HG03196 (cell line): ENCODE data around the gene CAPN9.
"Not testable (repeated sequence)": the region's sequence is repeated elsewhere in the genome, so short reads cannot be mapped to it uniquely, and the experiment has no call there.

ENCODE experiments used
- ATAC-seq: cut with Tn5 transposase; IDR thresholded peaks from one replicate; pipeline ENCODE4 v1.9.1; 2021; ENCODE audit not compliant: unreplicated experiment

CAPN9 gene

DNA sequence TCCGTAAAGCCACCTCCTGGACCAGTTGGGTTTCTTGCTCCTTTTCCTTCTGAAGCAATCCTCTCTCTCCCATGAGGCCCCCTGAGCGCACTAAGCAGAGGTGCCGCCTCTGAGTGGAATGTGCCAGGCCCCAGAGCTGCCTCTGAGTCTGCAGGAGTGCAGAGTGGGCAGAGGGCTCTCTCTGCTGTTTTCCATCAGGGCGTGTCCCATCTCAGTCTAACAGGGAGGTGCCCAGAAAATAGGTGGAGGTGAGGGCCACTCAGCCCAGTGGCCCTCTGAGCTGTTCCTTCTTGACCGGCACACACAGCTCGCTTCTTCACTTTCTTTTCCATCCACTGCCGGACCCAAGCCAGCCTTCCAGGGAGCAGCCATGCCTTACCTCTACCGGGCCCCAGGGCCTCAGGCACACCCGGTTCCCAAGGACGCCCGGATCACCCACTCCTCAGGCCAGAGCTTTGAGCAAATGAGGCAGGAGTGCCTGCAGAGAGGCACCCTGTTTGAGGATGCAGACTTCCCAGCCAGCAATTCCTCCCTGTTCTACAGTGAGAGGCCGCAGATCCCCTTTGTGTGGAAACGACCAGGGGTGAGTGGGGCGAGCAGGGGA is at the start of gene CAPN9:
Gene CAPN9 (plus strand): TSS at position 262 of the 604 bp plus-strand sequence. CDS start 109 bp downstream, at position 371.
- ATAC-seq: no peak

GRCh38 chr1:230698130-230698529 is 49.1 kb upstream of the CAPN9 start:
- ATAC-seq: no peak

DNA sequence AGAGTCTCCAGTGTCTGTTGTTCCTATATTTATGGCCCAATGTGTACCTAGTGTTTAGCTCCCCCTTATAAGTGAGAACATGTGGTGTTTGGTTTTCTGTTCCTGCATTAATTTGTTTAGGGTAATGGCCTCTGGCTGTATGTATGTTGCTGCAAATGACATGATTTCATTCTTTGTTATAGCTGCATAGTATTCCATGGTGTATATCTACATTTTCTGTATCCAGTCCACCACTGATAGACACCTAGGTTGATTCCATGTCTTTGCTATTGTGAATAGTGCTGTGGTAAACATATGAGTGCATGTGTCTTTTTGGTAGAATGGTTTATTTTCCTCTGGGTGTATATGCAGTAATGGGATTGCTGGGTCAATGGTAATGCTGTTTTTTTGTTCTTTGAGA is 48.2 kb upstream of the CAPN9 start:
- not testable (repeated sequence) for ATAC-seq

GRCh38 chr1:230699716-230700115 is 47.5 kb upstream of the CAPN9 start:
- ATAC-seq: no peak

DNA sequence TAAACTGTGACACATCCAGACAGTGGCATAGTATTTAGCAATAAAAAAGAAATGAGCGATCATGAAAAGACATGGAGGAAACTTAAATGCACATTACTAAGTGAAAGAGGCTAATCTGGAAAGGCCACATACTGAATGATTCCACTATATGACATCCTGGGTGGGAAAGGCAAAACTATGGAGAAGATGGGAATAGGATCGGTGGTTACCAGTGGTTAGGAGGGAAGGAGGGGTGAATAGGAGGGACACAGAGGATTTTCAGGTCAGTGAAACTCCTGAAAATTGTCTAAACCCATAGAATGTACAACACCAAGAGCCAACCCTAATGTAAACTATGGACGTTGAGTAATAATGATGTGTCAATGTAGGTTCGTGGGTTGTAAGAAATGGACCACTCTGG is 47.1 kb upstream of the CAPN9 start:
- no peak for ATAC-seq

GRCh38 chr1:230701434-230701833 is 45.8 kb upstream of the CAPN9 start:
- no peak for ATAC-seq

DNA sequence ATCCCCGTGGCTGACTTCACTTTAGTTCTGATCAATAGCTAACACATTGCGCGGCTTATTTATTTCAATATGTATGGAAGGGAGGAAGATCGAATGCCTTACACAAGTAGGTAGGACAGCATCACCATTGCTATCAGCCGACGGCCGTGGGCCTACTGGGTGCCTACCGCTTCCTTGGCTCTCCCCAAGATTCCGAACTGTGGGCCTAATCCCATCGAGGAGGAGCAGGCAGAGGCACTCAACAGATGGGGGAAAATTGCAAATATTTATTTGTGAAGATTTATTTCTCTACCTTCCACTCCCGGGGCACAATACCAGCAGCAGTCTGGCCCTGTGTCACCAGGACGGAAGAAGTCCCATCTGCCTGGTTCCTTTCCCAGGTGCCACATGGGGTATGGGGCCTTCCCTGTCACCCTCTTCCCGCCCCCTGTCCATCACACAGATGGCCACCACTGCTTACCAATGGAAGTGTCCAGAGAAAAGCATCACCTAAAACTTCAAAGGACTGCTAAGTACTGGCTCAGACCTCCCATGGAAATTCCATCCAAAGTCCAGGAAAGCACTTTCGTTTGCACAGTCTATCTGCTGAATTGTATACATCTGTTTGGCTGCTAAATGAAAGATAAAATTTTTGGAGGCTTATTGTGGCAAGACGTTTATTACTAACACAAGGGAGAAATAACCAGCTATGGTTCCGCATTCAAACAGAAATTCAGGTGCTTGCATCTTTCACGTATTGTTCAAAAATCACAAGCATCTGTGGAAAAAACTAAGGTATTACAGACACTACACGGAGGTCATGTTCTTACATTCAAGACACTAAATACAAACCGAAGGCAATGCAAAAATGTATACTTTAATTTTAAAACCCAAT is 45.1 kb upstream of the CAPN9 start:
- no peak for ATAC-seq

DNA sequence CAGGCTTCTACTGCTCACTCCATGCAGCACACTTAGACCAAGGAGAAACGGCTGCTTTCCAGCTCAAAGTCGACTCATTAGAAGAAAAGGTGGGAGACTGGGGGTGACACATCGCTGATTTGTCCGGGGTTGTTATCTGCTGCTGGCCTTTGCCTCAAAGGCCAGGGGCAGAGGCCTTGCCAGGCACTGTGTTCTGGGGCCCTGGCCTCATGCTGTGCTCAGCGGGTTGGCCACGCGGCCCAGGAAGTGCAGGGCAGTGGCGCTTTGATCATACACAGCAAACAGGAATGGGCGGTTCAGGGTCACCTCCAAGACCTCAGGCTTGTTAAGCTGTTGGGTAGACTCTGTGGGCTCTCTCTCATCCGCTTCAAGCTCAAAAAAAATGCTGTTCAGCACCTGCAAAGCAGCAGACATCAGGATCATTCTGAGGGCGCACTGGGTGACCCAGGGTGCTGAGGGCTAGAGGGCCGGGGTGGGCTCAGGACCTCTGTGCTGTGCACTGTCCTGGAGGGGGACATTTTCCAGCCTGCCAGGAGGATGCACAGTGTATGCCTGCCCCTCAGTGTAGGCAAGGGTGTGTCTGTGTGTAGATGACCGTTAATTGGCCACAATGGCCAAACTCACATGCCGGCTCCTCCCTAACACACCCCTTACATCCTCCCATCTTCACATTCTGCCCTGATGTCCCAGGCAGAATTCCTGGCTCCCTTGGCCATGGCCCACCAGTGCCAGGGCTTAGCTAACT is 44.1 kb upstream of the CAPN9 start:
- no peak for ATAC-seq

DNA sequence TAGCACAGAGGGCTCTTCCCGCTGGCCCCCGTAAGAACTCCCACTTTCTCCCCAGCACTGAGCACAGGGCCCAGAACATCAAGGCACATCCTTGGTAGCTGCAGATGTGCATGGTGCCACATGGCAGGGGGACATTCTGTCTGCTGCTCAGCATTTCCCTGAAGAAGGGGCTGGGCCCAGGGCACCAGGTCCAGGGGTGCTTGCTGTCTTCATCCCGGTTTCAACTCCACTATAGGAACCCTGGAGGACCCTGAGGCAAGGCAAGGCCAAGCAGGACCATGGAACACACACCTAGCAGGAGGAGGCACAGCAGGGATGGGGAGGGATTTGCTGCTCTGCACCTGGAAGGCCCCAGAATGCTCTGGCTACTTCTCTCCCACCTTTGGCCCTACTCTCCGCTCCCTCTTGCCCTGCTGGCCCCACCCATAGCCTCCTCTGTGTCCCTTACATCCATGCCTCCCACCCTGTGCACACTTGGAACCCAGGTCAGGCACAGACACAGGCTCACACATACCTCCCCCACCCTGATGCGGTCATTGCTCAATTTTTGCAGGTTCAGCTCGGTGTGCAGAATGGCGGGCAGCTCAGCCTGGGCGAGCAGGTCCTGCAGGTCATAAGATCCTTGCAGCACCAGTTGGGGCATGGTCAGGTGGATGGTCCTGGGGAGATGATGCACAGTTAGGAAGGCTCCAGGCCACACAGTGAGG is 43.4 kb upstream of the CAPN9 start:
- no peak for ATAC-seq

- no peak for ATAC-seq
Observed at GRCh38 chr1:230704830-230705229, 42.4 kb upstream of the CAPN9 start.

- ATAC-seq: no peak
Observed at GRCh38 chr1:230705289-230706019, 41.7 kb upstream of the CAPN9 start.

- no peak for ATAC-seq
Observed at GRCh38 chr1:230706020-230706699, 41.0 kb upstream of the CAPN9 start.

DNA sequence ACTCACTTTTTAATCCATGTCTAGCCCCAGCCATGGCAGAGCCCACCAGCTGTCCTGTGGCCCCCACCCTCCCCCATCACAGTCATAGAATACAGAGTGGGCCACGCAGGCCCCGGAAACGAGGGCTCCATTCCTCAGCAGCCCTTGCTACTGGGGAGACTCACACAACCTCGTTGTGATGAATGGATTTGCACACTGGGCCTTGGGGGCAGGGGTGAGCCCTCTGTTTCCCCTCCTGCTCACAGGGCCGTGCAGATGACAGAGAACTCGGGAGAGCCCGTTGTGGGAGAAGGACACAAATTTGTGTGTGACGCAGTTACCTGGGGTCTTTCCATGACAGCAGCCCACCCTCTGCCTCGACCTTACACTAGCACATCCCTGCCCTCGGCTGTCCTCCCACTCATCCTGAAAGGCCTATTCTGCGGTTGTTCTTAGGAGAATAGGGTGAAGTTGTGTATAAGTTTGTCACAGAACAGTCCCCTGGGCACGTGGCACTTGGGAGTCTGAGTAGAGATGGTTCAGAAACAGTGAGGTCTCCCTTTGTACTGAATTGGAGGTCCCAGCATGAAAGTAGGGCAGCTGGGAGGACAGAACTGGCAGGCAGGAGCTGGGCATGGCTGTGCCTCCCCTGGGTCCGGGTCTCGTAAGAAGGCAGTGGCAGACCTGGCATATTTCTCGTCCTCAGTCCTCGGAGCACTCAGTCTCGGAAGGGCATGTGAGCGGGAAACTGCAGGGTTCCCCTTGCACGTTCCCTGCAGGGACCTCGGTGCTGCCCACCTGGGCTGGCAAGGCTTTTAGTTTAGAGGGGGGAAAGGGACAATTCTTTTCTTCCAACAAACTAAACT is 40.1 kb upstream of the CAPN9 start:
- no peak for ATAC-seq

DNA sequence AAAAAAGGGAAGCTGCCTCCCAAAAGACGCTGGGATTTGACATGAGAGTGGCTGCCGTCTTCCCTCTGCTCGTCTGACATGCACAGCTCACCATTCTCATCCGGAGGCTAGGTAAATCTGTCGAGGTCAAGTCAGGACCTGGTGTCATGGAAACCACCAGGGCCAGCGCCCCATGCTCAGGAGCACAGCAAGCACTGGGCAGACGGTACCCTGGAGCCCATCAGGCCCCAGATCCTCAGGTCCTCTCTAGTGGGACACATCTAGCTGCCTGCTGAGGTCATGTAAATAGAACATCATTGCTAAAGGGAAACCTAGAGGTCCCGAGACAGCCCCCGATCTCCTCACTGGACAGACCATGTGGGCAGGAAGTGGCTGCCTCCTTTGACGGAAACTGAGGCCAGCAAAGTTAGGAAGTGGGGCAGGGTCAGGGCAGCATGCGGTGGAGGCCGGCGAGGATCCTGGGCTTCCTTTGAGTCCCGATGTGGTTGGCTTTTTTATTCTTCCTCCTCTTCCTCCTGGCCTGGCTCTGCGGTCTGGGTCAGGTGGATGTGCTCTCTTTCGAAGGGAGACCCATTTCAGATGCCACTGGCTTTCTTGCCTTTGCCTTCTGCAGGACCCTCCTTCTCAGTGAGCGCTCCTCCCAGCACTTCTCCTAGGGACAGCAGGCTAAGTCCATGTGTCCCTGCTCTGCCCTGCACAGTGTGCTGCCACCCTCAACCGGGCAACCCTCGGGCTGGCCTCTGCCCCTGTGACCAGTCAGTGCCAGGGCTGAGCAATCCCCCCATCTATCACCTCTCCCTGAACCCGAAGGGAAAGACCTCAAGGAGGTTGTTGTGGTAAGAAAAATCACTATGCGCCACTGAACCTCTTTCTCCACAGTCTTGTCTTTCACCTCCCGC is 39.2 kb upstream of the CAPN9 start:
- ATAC-seq: no peak

DNA sequence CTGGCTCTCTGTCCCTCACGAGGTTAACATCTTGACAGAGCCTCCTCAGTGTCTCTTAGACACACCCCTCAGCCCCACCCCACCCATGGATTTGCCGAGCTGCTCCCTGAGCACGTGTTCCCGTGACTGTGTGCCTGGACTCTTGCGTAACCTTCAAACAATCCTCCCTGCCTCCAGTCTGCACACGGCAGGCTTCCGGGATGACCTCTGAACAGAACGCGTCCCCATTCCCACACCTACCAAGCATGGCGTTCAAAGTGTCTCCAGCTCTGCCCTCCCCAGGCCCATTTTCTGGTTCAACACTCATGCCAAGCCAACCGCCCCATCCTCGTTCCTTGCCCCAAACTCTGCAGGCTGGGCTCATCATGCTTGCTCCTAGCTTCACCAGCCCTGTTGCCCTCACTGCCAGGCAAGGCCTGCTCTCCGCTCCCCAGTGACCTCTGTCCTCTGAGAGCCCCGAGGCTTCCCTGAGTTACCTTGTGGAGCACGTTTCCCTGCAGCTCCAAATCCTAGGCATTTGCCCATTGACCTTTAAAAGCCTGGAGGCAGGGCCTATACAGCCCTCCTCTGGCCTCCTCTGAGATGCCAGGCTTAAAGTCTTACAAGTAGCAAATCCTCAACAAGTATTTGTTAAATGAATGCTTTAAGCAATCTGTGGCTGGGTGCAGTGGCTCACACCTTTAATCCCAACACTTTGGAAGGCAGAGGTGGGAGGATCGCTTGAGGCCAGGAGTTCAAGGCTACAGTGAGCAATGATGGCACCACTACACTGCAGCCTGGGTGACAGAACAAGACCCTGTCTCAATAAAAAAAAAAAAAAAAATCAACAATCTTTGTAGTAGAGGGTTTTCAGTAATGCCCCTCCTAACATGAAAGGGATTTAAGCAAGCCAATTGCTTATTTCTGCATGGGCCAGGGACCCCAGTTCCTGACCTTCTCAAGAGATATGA is 38.3 kb upstream of the CAPN9 start:
- ATAC-seq: no peak

GRCh38 chr1:230709619-230710542 is 37.3 kb upstream of the CAPN9 start:
- no peak for ATAC-seq
